ENCODE data around the gene RAB30. TPM values are rescaled to one million over a fixed set of nuclear protein-coding genes. Genes with fewer than 3 reads are reported as not detected.

The RAB30 gene
- 6.9 and 8.9 TPM in 2 replicates for total RNA-seq

GRCh38 chr11:83071567-83072349 lies at the start of gene RAB30:
Gene RAB30, minus strand, starts transcription at chr11:83071897. Its CDS starts 74,581 bp downstream, at chr11:82997316.
- peak; percentile 100 for DNase-seq (ENCODE audit: low read depth in 2 of 2)

GRCh38 chr11:83120327-83120726 lies 48.6 kb upstream of the RAB30 start:
- no peak for DNase-seq (ENCODE audit: low read depth in 2 of 2)

- no peak for DNase-seq (ENCODE audit: low read depth in 2 of 2)
Measured at GRCh38 chr11:83119216-83119615, 47.5 kb upstream of the RAB30 start.

GRCh38 chr11:83118814-83119213 lies 47.1 kb upstream of the RAB30 start:
- DNase-seq (ENCODE audit: low read depth in 2 of 2), result no peak

- no peak for DNase-seq (ENCODE audit: low read depth in 2 of 2)
Measured at GRCh38 chr11:83116015-83116641, 44.4 kb upstream of the RAB30 start.

- peak in 1 of 2 donors; percentile 12 for DNase-seq (ENCODE audit: low read depth in 2 of 2)
Measured at GRCh38 chr11:83115551-83115950, 43.9 kb upstream of the RAB30 start.

GRCh38 chr11:83115026-83115425 lies 43.3 kb upstream of the RAB30 start:
- no peak for DNase-seq (ENCODE audit: low read depth in 2 of 2)

GRCh38 chr11:83112886-83113285 lies 41.2 kb upstream of the RAB30 start:
- DNase-seq (ENCODE audit: low read depth in 2 of 2), result no peak

- no peak for DNase-seq (ENCODE audit: low read depth in 2 of 2)
Measured at GRCh38 chr11:83105168-83105567, 33.5 kb upstream of the RAB30 start.

- DNase-seq (ENCODE audit: low read depth in 2 of 2), result no peak
Measured at GRCh38 chr11:83102834-83103233, 31.1 kb upstream of the RAB30 start.

- DNase-seq (ENCODE audit: low read depth in 2 of 2), result no peak
Measured at GRCh38 chr11:83097429-83098075, 25.9 kb upstream of the RAB30 start.

GRCh38 chr11:83093634-83094033 lies 21.9 kb upstream of the RAB30 start:
- no peak for DNase-seq (ENCODE audit: low read depth in 2 of 2)

GRCh38 chr11:83092488-83093384 lies 21.0 kb upstream of the RAB30 start:
- DNase-seq (ENCODE audit: low read depth in 2 of 2), result peak; percentile 27 to 31

- DNase-seq (ENCODE audit: low read depth in 2 of 2), result no peak
Measured at GRCh38 chr11:83088965-83089364, 17.3 kb upstream of the RAB30 start.

- peak; percentile 11 to 86 for DNase-seq (ENCODE audit: low read depth in 2 of 2)
Measured at GRCh38 chr11:83087035-83087434, 15.3 kb upstream of the RAB30 start.

- DNase-seq (ENCODE audit: low read depth in 2 of 2), result no peak
Measured at GRCh38 chr11:83079820-83080219, 8.1 kb upstream of the RAB30 start.

GRCh38 chr11:83078269-83078668 lies 6.6 kb upstream of the RAB30 start:
- no peak for DNase-seq (ENCODE audit: low read depth in 2 of 2)

- no peak for DNase-seq (ENCODE audit: low read depth in 2 of 2)
Measured at GRCh38 chr11:83073884-83074283, 2.2 kb upstream of the RAB30 start.

GRCh38 chr11:83073258-83073657 lies 1.6 kb upstream of the RAB30 start:
- DNase-seq (ENCODE audit: low read depth in 2 of 2), result no peak

GRCh38 chr11:83072350-83073242 lies 899 bp upstream of the RAB30 start:
- DNase-seq (ENCODE audit: low read depth in 2 of 2), result peak; percentile 8 to 30

Data from lung microvascular endothelial cell (primary cell).